OCI-LY1 (cell line): Measurements from ENCODE around the gene TNN.

Experiments used
- CTCF ChIP-seq: fragments of 200-600 bp; sonication (generic), shearing (Covaris generic); IDR thresholded peaks from 2 replicates; pipeline ENCODE4 v1.5.1; 2017; ENCODE audit warnings: mild to moderate bottlenecking, antibody characterized with exemption, low read length, moderate library complexity, mixed read lengths
- EZH2 ChIP-seq: fragments of 200-600 bp; sonication (generic), shearing (Covaris generic); IDR thresholded peaks from 2 replicates; pipeline ENCODE4 v1.8.0; 2017; ENCODE audit warnings: borderline replicate concordance, mixed run types, mild to moderate bottlenecking, antibody characterized with exemption, low read length, moderate library complexity, mixed read lengths

- TF ChIP-seq EZH2 (no peak), CTCF (no peak)
Measured at GRCh38 chr1:175040324-175040879, 27.2 kb upstream of the TNN start.
